IPS-11a (cell line): ENCODE results near the gene PLD6.

ENCODE experiments used
- H3K4me3 ChIP-seq: one replicate; pipeline ENCODE4 v1.5.1; 2013; ENCODE audit warnings: low read depth, low read length, control low read depth

The PLD6 gene

DNA sequence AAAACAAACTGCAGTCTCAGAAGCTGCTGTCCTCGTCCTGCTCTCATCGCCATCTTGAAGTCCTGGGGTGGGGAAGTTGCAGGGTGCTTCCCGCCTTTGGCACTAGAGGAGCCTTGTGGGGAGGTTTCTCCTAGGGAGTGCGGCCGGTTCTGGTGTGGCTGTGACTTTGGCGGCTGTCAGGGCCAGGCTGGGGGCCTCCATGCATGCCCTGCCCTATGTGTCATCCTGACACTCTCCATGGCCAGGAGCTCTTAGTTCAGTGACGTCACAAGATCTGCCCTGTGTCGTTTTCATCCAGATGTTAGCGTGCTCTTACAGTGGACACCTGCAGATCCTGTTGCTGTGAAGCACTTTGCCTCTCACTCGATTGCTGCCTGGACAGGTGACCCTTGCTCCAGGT is 49.6 kb downstream of the PLD6 start:
- H3K4me3 ChIP-seq: no peak overlapping the region

DNA sequence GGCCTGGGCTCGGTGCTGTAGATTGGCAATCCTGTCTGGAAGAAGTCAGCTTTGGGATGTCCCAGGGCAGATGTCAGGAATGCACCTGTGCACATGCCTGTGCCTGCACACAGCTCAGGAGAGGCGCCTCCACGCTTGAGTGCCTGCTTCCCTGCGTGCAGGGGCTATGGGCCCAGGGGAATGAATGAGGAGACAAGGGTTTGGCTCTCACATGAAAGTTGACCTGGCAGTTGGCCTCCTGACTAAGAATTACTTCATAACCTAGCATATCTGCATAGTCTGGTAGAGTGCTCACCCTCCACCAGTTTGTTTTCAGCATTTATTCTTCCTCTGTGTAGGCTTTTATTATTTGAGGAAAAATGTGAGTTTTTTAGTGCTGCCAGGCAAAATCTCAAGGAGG is 50.0 kb downstream of the PLD6 start:
- H3K4me3 ChIP-seq: no peak overlapping the region

DNA sequence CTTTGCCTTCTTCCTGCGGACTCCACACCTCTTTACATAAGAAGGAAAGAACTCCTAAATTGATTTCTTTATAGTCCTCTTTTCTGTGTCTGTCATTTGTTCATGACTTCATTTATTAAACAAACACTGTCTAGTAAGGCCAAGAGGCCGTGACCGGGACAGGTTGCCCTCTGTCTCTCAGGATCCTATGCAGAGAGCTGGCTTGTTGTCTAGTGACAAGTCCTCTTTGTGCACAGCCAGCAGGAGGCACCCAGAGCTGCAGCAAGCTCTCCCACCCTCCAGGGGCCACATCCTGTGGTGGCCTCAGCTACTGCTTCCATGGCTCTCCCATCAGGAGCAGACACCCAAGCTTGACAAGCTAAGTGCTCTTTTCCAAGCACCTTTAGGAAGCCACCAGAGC is 50.6 kb downstream of the PLD6 start:
- no peak overlapping the region for H3K4me3 ChIP-seq

GRCh38 chr17:17154981-17155380 is 51.2 kb downstream of the PLD6 start:
- no peak overlapping the region for H3K4me3 ChIP-seq

- H3K4me3 ChIP-seq: no peak overlapping the region
These were observed 51.6 kb downstream of the PLD6 start for GRCh38 chr17:17154556-17154955.

- no peak overlapping the region for H3K4me3 ChIP-seq
These were observed 52.4 kb downstream of the PLD6 start for GRCh38 chr17:17153709-17154108.

DNA sequence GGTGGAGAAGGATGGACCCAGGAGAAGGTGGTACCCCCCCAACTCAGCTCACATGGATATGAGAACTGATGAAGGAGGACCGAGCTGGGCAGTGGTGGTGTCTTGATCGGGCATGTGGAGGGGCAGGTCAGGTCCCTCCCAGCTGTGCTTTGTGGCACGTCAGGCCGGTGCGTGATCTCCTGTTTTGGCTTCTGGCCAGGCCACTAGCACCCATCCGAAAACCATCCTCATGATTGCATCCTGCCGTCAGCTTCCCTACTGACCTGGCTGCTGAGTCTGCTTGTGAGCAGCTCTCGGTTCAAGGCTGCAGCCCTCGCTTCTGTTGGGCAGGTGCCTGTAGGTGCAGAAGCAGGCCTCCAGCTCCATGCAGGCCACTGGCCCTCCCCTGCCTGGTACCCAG is 53.1 kb downstream of the PLD6 start:
- no peak overlapping the region for H3K4me3 ChIP-seq

DNA sequence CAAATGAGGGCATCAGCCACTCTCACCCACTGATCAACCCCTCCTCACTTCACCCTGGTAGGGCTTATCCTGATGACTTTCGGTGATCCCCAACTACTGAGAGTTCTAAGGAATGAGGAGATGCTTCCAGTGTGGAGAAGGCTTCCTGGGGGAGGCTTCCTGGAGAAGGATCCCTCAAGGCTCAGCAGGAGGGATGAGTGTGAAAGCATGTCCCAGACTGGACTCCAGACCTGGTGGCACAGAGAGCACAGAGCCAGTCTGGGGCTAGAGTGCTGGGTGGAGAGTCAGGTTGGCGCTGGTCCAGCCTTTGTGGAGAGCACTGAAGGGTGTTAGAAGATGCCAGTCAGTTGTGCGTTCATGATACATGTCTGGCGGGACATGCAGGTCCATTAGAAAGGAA is 53.7 kb downstream of the PLD6 start:
- H3K4me3 ChIP-seq: no peak overlapping the region

- H3K4me3 ChIP-seq: no peak overlapping the region
These were observed 54.2 kb downstream of the PLD6 start for GRCh38 chr17:17151962-17152361.

- H3K4me3 ChIP-seq: no peak overlapping the region
These were observed 54.6 kb downstream of the PLD6 start for GRCh38 chr17:17151541-17151940.

DNA sequence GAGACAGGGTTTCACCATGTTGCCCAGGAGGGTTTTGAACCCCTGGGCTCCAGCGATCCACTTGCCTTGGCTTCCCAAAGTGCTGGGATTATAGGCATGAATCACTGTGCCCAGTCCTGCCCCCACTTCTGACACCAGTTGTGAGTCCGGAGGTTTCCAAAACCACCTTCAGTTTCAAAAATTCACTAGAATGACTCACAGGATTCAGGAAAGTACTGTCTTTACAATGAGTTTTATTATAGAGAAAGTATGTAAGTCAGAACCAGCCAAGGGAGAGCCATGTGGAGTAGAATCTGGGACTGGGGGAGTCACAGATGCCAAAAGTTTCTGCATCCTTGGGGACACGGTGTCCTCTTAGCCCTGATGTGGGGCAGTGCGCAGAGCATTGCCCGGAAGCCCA is 55.1 kb downstream of the PLD6 start:
- no peak overlapping the region for H3K4me3 ChIP-seq
